WTC11 (cell line): ENCODE data around the gene CD84. TPM values are rescaled to one million over a fixed set of nuclear protein-coding genes. Genes with fewer than 3 reads are reported as not detected.

Source experiments
- ATAC-seq: fragments of 200-7000 bp; cut with Tn5 transposase; 2 replicates; pipeline ENCODE4 v1.10.0; 2021; ENCODE audit warnings: mild to moderate bottlenecking, moderate library complexity
- CTCF ChIA-PET: fragments of 300-600 bp; sonication (Branson Sonifier 250); formaldehyde crosslinking; loops from one replicate; lab custom pipeline; 2021; ENCODE audit warnings: antibody characterized with exemption; lab: Charles Lee
- POLR2A ChIA-PET: fragments of 350-600 bp; sonication (Branson Sonifier 250); formaldehyde crosslinking; loops from one replicate; lab custom pipeline; 2021; ENCODE audit warnings: antibody characterized with exemption; lab: Charles Lee
- DNase-seq: peaks from one replicate; pipeline ENCODE4 v3.0.0; 2021; ENCODE audit warnings: low spot score
- H3K27ac Mint-ChIP-seq: 2 replicates; pipeline ENCODE4 v1.8.0; 2021; ENCODE audit warnings: mixed read lengths
- H3K27me3 Mint-ChIP-seq: 2 replicates; pipeline ENCODE4 v1.8.0; 2021; ENCODE audit warnings: low read depth, mild to moderate bottlenecking, moderate library complexity, mixed read lengths
- H3K36me3 Mint-ChIP-seq: 2 replicates; pipeline ENCODE4 v1.8.0; 2021; ENCODE audit warnings: mixed read lengths
- H3K4me1 Mint-ChIP-seq: 2 replicates; pipeline ENCODE4 v1.8.0; 2022; ENCODE audit warnings: mixed read lengths
- H3K4me3 Mint-ChIP-seq: 2 replicates; pipeline ENCODE4 v1.8.0; 2021; ENCODE audit warnings: mild to moderate bottlenecking, moderate library complexity, mixed read lengths
- H3K9me3 Mint-ChIP-seq: 2 replicates; pipeline ENCODE4 v1.8.0; 2021; ENCODE audit warnings: mixed read lengths
- CREM ChIP-seq: sonication (generic); formaldehyde crosslinking; IDR thresholded peaks from 2 replicates; pipeline ENCODE4 v1.8.1; 2022; ENCODE audit warnings: mild to moderate bottlenecking, missing genetic modification reagents, moderate library complexity
- GABPB1 ChIP-seq: sonication (generic); formaldehyde crosslinking; IDR thresholded peaks from 2 replicates; pipeline ENCODE4 v1.8.1; 2023; ENCODE audit warnings: mild to moderate bottlenecking, missing genetic modification reagents
- GTF2I ChIP-seq: fragments of 250-450 bp; sonication (Bioruptor Pico); conservative IDR thresholded peaks from 2 replicates; pipeline ENCODE4 v1.4.0; 2021; ENCODE audit warnings: mild to moderate bottlenecking
- HMGA2 ChIP-seq: fragments of 250-450 bp; sonication (Bioruptor Pico); IDR thresholded peaks from 2 replicates; pipeline ENCODE4 v1.4.0; 2021; ENCODE audit warnings: mild to moderate bottlenecking, moderate library complexity
- JUN ChIP-seq: sonication (generic); formaldehyde crosslinking; IDR thresholded peaks from 2 replicates; pipeline ENCODE4 v1.8.0; 2023; ENCODE audit warnings: mild to moderate bottlenecking, missing genetic modification reagents
- KAT7 ChIP-seq: sonication (generic); formaldehyde crosslinking; IDR thresholded peaks from 2 replicates; pipeline ENCODE4 v1.8.1; 2023; ENCODE audit warnings: missing genetic modification reagents, mild to moderate bottlenecking, borderline replicate concordance
- MXD4 ChIP-seq: fragments of 250-450 bp; sonication (Bioruptor Pico); IDR thresholded peaks from 2 replicates; pipeline ENCODE4 v1.8.0; 2021; ENCODE audit warnings: mild to moderate bottlenecking, moderate library complexity, borderline replicate concordance
- MYBL2 ChIP-seq: sonication (generic); formaldehyde crosslinking; IDR thresholded peaks from 2 replicates; pipeline ENCODE4 v1.8.1; 2023; ENCODE audit warnings: mild to moderate bottlenecking, moderate library complexity, missing genetic modification reagents
- NFATC4 ChIP-seq: fragments of 250-450 bp; sonication (Bioruptor Pico); IDR thresholded peaks from 2 replicates; pipeline ENCODE4 v1.9.0; 2021; ENCODE audit warnings: mild to moderate bottlenecking
- NFE2L1 ChIP-seq: sonication (generic); formaldehyde crosslinking; IDR thresholded peaks from 2 replicates; pipeline ENCODE4 v1.8.1; 2023; ENCODE audit warnings: missing genetic modification reagents
- NFYB ChIP-seq: sonication (generic); formaldehyde crosslinking; conservative IDR thresholded peaks from 2 replicates; pipeline ENCODE4 v1.8.0; 2022; ENCODE audit warnings: low read depth, missing genetic modification reagents
- RORB ChIP-seq: fragments of 250-450 bp; sonication (Bioruptor Pico); IDR thresholded peaks from 2 replicates; pipeline ENCODE4 v1.9.0; 2021; ENCODE audit warnings: mild to moderate bottlenecking
- ZNF396 ChIP-seq: fragments of 250-450 bp; sonication (Bioruptor Pico); IDR thresholded peaks from 2 replicates; pipeline ENCODE4 v1.8.0; 2021; ENCODE audit warnings: mild to moderate bottlenecking, moderate library complexity, borderline replicate concordance
- ZNF671 ChIP-seq: fragments of 250-450 bp; sonication (Bioruptor Pico); IDR thresholded peaks from 2 replicates; pipeline ENCODE4 v1.8.0; 2021; ENCODE audit warnings: mild to moderate bottlenecking
- total RNA-seq: library from RNA; stranded (reverse); gene quantifications from 3 replicates; pipeline ENCODE4 v1.2.3, GENCODE V29; 2021
- TF ChIP-seq, protein P1 (sequence below): sonication (generic); formaldehyde crosslinking; conservative IDR thresholded peaks from 2 replicates; pipeline ENCODE4 v1.8.1; 2022; ENCODE audit warnings: mild to moderate bottlenecking, missing genetic modification reagents
- TF ChIP-seq, protein P2 (sequence below): sonication (generic); formaldehyde crosslinking; IDR thresholded peaks from 2 replicates; pipeline ENCODE4 v1.8.1; 2023; ENCODE audit warnings: mild to moderate bottlenecking, missing genetic modification reagents
- TF ChIP-seq, protein P3 (sequence below): sonication (generic); formaldehyde crosslinking; IDR thresholded peaks from 2 replicates; pipeline ENCODE4 v1.8.1; 2023; ENCODE audit warnings: mild to moderate bottlenecking, missing genetic modification reagents, moderate library complexity
- TF ChIP-seq, protein P4 (sequence below): fragments of 250-450 bp; sonication (Bioruptor Pico); IDR thresholded peaks from 2 replicates; pipeline ENCODE4 v1.9.0; 2021; ENCODE audit warnings: mild to moderate bottlenecking
- TF ChIP-seq, protein P5 (sequence below): fragments of 250-450 bp; sonication (Bioruptor Pico); IDR thresholded peaks from 2 replicates; pipeline ENCODE4 v1.9.0; 2021; ENCODE audit warnings: mild to moderate bottlenecking, borderline replicate concordance
- TF ChIP-seq, protein P6 (sequence below): sonication (generic); formaldehyde crosslinking; IDR thresholded peaks from 2 replicates; pipeline ENCODE4 v1.8.0; 2022; ENCODE audit warnings: mild to moderate bottlenecking, missing genetic modification reagents

The CD84 gene
- total RNA-seq, 1 experiment from 2014 or later = 0.17 TPM

DNA sequence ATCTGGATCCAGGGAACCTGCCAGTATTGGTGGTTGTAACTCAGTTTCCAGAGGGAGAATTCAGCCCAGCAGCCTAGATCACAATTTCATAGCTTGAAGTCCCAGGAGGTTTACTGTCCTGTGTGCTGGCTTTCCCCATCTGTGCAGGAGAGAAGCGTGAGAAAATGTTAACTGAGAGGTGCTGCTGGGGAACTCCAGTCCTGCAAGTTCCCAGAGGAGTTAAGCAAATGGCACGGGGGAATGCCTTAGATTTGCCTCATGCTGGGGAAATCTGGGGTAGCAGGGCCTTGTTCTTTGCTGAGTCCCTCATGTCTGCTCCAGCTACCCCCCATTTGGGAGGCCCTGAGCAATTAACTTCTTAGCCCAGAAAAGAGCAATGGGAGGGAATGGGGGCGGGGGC lies 31.1 kb downstream of the CD84 start:
- ATAC-seq (no peak), DNase-seq (no peak)
- H3K9me3 Mint-ChIP-seq = peaks cover 10% of the 10 kb centered on the region
- H3K27me3 Mint-ChIP-seq = peaks cover 3% of the 10 kb centered on the region; the same call in 1 of the 2 replicates
- H3K27ac Mint-ChIP-seq = no peak overlapping the region
- no peaks in the 10 kb centered on the region for H3K36me3 Mint-ChIP-seq
- 0 out of 2 replicates have a peak, but pooled peaks cover 4% of the 10 kb centered on the region for H3K4me1 Mint-ChIP-seq
- POLR2A ChIA-PET = no interaction called here
- CTCF ChIA-PET = interaction anchor here (1.9 kb wide), 1 partner anchor 59 kb away, joined by 5 read pairs; no protein-coding TSS in a partner anchor
- no peak overlapping the region for H3K4me3 Mint-ChIP-seq
- TF ChIP-seq MYBL2 (CRISPR knock-in tag) (no peak), GTF2I (CRISPR knock-in tag) (no peak), MXD4 (CRISPR knock-in tag) (no peak), NFE2L1 (CRISPR knock-in tag) (no peak), KAT7 (CRISPR knock-in tag) (no peak), NFATC4 (no peak), GABPB1 (no peak), RORB (CRISPR knock-in tag) (no peak), HMGA2 (CRISPR knock-in tag) (no peak), ZNF396 (no peak), ZNF671 (CRISPR knock-in tag) (no peak), NFYB (no peak), JUN (no peak), CREM (CRISPR knock-in tag) (no peak)
- TF ChIP-seq, protein P1, sequence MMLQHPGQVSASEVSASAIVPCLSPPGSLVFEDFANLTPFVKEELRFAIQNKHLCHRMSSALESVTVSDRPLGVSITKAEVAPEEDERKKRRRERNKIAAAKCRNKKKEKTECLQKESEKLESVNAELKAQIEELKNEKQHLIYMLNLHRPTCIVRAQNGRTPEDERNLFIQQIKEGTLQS (CRISPR knock-in tag) = no peak
- TF ChIP-seq, protein P2, sequence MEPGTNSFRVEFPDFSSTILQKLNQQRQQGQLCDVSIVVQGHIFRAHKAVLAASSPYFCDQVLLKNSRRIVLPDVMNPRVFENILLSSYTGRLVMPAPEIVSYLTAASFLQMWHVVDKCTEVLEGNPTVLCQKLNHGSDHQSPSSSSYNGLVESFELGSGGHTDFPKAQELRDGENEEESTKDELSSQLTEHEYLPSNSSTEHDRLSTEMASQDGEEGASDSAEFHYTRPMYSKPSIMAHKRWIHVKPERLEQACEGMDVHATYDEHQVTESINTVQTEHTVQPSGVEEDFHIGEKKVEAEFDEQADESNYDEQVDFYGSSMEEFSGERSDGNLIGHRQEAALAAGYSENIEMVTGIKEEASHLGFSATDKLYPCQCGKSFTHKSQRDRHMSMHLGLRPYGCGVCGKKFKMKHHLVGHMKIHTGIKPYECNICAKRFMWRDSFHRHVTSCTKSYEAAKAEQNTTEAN (CRISPR knock-in tag) = no peak
- TF ChIP-seq, protein P3, sequence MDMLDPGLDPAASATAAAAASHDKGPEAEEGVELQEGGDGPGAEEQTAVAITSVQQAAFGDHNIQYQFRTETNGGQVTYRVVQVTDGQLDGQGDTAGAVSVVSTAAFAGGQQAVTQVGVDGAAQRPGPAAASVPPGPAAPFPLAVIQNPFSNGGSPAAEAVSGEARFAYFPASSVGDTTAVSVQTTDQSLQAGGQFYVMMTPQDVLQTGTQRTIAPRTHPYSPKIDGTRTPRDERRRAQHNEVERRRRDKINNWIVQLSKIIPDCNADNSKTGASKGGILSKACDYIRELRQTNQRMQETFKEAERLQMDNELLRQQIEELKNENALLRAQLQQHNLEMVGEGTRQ (CRISPR knock-in tag) = no peak
- TF ChIP-seq, protein P4, sequence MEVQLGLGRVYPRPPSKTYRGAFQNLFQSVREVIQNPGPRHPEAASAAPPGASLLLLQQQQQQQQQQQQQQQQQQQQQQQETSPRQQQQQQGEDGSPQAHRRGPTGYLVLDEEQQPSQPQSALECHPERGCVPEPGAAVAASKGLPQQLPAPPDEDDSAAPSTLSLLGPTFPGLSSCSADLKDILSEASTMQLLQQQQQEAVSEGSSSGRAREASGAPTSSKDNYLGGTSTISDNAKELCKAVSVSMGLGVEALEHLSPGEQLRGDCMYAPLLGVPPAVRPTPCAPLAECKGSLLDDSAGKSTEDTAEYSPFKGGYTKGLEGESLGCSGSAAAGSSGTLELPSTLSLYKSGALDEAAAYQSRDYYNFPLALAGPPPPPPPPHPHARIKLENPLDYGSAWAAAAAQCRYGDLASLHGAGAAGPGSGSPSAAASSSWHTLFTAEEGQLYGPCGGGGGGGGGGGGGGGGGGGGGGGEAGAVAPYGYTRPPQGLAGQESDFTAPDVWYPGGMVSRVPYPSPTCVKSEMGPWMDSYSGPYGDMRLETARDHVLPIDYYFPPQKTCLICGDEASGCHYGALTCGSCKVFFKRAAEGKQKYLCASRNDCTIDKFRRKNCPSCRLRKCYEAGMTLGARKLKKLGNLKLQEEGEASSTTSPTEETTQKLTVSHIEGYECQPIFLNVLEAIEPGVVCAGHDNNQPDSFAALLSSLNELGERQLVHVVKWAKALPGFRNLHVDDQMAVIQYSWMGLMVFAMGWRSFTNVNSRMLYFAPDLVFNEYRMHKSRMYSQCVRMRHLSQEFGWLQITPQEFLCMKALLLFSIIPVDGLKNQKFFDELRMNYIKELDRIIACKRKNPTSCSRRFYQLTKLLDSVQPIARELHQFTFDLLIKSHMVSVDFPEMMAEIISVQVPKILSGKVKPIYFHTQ (CRISPR knock-in tag) = no peak
- TF ChIP-seq, protein P5, sequence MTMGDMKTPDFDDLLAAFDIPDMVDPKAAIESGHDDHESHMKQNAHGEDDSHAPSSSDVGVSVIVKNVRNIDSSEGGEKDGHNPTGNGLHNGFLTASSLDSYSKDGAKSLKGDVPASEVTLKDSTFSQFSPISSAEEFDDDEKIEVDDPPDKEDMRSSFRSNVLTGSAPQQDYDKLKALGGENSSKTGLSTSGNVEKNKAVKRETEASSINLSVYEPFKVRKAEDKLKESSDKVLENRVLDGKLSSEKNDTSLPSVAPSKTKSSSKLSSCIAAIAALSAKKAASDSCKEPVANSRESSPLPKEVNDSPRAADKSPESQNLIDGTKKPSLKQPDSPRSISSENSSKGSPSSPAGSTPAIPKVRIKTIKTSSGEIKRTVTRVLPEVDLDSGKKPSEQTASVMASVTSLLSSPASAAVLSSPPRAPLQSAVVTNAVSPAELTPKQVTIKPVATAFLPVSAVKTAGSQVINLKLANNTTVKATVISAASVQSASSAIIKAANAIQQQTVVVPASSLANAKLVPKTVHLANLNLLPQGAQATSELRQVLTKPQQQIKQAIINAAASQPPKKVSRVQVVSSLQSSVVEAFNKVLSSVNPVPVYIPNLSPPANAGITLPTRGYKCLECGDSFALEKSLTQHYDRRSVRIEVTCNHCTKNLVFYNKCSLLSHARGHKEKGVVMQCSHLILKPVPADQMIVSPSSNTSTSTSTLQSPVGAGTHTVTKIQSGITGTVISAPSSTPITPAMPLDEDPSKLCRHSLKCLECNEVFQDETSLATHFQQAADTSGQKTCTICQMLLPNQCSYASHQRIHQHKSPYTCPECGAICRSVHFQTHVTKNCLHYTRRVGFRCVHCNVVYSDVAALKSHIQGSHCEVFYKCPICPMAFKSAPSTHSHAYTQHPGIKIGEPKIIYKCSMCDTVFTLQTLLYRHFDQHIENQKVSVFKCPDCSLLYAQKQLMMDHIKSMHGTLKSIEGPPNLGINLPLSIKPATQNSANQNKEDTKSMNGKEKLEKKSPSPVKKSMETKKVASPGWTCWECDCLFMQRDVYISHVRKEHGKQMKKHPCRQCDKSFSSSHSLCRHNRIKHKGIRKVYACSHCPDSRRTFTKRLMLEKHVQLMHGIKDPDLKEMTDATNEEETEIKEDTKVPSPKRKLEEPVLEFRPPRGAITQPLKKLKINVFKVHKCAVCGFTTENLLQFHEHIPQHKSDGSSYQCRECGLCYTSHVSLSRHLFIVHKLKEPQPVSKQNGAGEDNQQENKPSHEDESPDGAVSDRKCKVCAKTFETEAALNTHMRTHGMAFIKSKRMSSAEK (CRISPR knock-in tag) = no peak
- TF ChIP-seq, protein P6, sequence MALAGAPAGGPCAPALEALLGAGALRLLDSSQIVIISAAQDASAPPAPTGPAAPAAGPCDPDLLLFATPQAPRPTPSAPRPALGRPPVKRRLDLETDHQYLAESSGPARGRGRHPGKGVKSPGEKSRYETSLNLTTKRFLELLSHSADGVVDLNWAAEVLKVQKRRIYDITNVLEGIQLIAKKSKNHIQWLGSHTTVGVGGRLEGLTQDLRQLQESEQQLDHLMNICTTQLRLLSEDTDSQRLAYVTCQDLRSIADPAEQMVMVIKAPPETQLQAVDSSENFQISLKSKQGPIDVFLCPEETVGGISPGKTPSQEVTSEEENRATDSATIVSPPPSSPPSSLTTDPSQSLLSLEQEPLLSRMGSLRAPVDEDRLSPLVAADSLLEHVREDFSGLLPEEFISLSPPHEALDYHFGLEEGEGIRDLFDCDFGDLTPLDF (CRISPR knock-in tag) = no peak
